Glutamatergic neuron (in vitro differentiated cells): Measurements from ENCODE around the gene TECTB. TPM values are rescaled to one million over a fixed set of nuclear protein-coding genes. Genes with fewer than 3 reads are reported as not detected.

ENCODE experiments used
- DNase-seq: peaks from one replicate; pipeline ENCODE4 v3.0.0; 2022
- H3K27ac Mint-ChIP-seq: one replicate; pipeline ENCODE4 v1.8.0; 2020; ENCODE audit warnings: mild to moderate bottlenecking, mixed read lengths, inconsistent platforms; ENCODE audit not compliant: unreplicated experiment
- H3K27me3 Mint-ChIP-seq: one replicate; pipeline ENCODE4 v1.8.0; 2020; ENCODE audit warnings: mild to moderate bottlenecking, moderate library complexity, mixed read lengths, inconsistent platforms; ENCODE audit not compliant: unreplicated experiment
- H3K36me3 Mint-ChIP-seq: one replicate; pipeline ENCODE4 v1.8.0; 2020; ENCODE audit warnings: mild to moderate bottlenecking, mixed read lengths, inconsistent platforms; ENCODE audit not compliant: unreplicated experiment
- H3K4me1 Mint-ChIP-seq: one replicate; pipeline ENCODE4 v1.8.0; 2020; ENCODE audit warnings: mild to moderate bottlenecking, low read depth, mixed read lengths, inconsistent platforms; ENCODE audit not compliant: unreplicated experiment
- H3K4me3 Mint-ChIP-seq: one replicate; pipeline ENCODE4 v1.8.0; 2020; ENCODE audit warnings: mild to moderate bottlenecking, mixed read lengths, inconsistent platforms; ENCODE audit not compliant: unreplicated experiment
- H3K9me3 Mint-ChIP-seq: one replicate; pipeline ENCODE4 v1.8.0; 2020; ENCODE audit warnings: mild to moderate bottlenecking, moderate library complexity, mixed read lengths, inconsistent platforms; ENCODE audit not compliant: unreplicated experiment
- total RNA-seq: library from RNA; stranded (reverse); fragmentation: NEBNext Ultra II Directional; extraction: Animal tissue kit (Norgen Biotek cat#: 25700); gene quantifications from one replicate; pipeline ENCODE4 v1.2.1, GENCODE V29; 2021; ENCODE audit not compliant: unreplicated experiment
- TF ChIP-seq, protein P1 (sequence below): fragments of 200-600 bp; sonication (generic); IDR thresholded peaks from one replicate; pipeline ENCODE4 v1.5.0; 2021; ENCODE audit not compliant: partially characterized antibody, unreplicated experiment

TECTB gene
- total RNA-seq, 1 donor from 2014 or later, result not detected

- Mint-ChIP-seq H3K27ac (peak overlapping the region; percentile 53), H3K9me3 (no peaks in the 10 kb centered on the region), H3K4me1 (peaks cover 16% of the 10 kb centered on the region), H3K4me3 (no peak overlapping the region), H3K36me3 (peaks cover 4% of the 10 kb centered on the region), H3K27me3 (no peaks in the 10 kb centered on the region)
- TF ChIP-seq, protein P1, sequence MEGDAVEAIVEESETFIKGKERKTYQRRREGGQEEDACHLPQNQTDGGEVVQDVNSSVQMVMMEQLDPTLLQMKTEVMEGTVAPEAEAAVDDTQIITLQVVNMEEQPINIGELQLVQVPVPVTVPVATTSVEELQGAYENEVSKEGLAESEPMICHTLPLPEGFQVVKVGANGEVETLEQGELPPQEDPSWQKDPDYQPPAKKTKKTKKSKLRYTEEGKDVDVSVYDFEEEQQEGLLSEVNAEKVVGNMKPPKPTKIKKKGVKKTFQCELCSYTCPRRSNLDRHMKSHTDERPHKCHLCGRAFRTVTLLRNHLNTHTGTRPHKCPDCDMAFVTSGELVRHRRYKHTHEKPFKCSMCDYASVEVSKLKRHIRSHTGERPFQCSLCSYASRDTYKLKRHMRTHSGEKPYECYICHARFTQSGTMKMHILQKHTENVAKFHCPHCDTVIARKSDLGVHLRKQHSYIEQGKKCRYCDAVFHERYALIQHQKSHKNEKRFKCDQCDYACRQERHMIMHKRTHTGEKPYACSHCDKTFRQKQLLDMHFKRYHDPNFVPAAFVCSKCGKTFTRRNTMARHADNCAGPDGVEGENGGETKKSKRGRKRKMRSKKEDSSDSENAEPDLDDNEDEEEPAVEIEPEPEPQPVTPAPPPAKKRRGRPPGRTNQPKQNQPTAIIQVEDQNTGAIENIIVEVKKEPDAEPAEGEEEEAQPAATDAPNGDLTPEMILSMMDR, result no peak
- DNase-seq, result no peak
Observed at GRCh38 chr10:112286837-112287818, 3.9 kb downstream of the TECTB start.

DNA sequence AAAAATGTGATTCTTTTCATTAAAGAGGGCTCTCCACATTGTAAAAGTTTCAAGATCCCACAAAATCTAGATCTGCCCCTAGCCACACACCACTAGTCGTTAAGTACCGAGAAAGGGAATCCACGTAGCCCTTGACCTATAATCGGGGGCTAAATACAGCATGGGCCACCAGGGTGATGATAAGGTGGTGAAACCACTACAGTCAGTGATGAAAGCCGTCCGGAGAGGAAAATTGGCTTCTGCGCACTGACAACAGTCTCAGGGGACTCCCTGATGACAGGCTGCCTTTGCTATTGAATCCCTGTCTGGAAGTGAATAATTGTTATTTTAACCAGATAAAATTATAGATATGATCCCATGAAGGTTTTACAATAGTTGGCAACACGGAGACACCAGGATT is 4.6 kb downstream of the TECTB start:
- Mint-ChIP-seq H3K4me3 (no peak overlapping the region), H3K27ac (peak overlapping the region; percentile 53), H3K27me3 (peaks cover 4% of the 10 kb centered on the region), H3K36me3 (peaks cover 4% of the 10 kb centered on the region), H3K4me1 (peaks cover 16% of the 10 kb centered on the region), H3K9me3 (peaks cover 2% of the 10 kb centered on the region)
- TF ChIP-seq, protein P1, result no peak
- no peak for DNase-seq

DNA sequence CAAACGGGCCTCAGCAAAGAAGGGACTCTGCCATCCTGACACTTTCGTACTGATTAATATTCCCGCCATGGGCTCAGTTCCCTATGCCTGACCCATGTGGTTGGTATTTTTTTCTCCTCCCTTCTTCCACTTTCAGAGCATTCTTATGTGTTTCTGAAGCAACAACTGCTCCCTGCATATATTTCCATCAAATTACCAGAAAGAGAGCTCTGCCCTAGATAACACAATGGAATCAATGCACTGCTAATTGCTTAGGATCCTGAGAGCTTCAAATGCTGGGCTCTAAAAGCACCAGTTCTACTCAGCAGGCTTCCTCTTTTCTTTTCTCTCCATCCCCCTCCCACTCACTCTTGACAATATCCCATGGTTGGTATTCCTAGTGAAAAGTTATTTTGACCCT is 5.3 kb downstream of the TECTB start:
- no peak for DNase-seq
- TF ChIP-seq, protein P1, result no peak
- Mint-ChIP-seq H3K27ac (peak overlapping the region; percentile 85), H3K4me1 (peaks cover 16% of the 10 kb centered on the region), H3K36me3 (peaks cover 4% of the 10 kb centered on the region), H3K27me3 (peaks cover 4% of the 10 kb centered on the region), H3K4me3 (peak overlapping the region; percentile 66), H3K9me3 (peaks cover 2% of the 10 kb centered on the region)

DNA sequence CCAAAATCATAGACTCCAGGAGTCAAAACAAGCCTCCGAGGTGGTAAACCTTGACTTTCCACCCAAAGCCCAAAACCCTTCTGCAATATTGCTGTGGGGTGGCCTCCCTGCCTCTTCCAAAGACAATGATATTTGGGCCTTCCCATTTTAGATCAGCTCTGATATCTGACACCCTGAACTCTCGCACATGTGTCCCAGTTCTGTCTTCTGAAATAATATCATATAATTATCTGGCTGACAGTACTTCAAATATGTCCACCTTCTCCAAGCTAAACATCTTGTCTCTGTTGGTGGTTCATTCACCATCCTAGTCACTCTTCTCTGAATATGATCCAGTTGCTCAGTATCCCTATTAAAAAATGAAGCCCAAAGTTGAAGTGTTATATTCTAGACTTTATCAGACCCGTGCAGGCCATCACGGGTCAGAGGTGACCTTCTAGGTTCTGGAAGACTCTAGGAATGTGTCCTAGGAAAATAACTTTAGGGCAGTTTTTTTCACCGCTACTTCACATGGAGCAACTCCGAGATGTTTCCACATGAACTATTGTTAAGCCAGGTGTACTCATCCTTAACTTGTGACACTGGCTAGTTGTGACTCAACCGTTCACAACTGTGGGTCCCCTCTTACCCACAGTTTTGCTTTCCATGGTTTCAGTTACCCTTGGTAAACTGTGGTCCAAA is 6.3 kb downstream of the TECTB start:
- Mint-ChIP-seq H3K27me3 (peaks cover 4% of the 10 kb centered on the region), H3K9me3 (peaks cover 2% of the 10 kb centered on the region), H3K36me3 (peaks cover 4% of the 10 kb centered on the region), H3K27ac (no peak overlapping the region), H3K4me3 (no peak overlapping the region), H3K4me1 (peaks cover 16% of the 10 kb centered on the region)
- DNase-seq, result no peak
- TF ChIP-seq, protein P1, result no peak

GRCh38 chr10:112290054-112290373 is 6.8 kb downstream of the TECTB start:
- peaks cover 4% of the 10 kb centered on the region for H3K27me3 Mint-ChIP-seq
- no peak overlapping the region for H3K4me3 Mint-ChIP-seq
- no peak for DNase-seq
- H3K27ac Mint-ChIP-seq, result no peak overlapping the region
- H3K4me1 Mint-ChIP-seq, result peaks cover 16% of the 10 kb centered on the region
- peaks cover 2% of the 10 kb centered on the region for H3K9me3 Mint-ChIP-seq
- TF ChIP-seq, protein P1, result no peak
- H3K36me3 Mint-ChIP-seq, result peaks cover 4% of the 10 kb centered on the region
